ENCODE measurements around the gene C1QC. TPM values are rescaled to one million over a fixed set of nuclear protein-coding genes. Genes with fewer than 3 reads are reported as not detected.
"Not testable (repeated sequence)": the region's sequence is repeated elsewhere in the genome, so short reads cannot be mapped to it uniquely, and the experiment has no call there.

The C1QC gene
- total and polyA plus RNA-seq, 2 donors (not counting 1 experiment from before 2014, with no cell fraction given), result not detected

GRCh38 chr1:22673486-22674409 lies 30.3 kb downstream of the C1QC start:
- no peak for ATAC-seq (ENCODE audit: low read depth)
- no peak overlapping the region for H3K9ac ChIP-seq (ENCODE audit: low read length)
- ChIA-PET CTCF (no interaction called here), POLR2A (no interaction called here)
- Mint-ChIP-seq H3K9me3 (ENCODE audit: insufficient read depth) (no peaks in the 10 kb centered on the region), H3K4me3 (no peak overlapping the region), H3K27me3 (peaks cover 35% of the 10 kb centered on the region), H3K27ac (no peak overlapping the region), H3K4me1 (no peaks in the 10 kb centered on the region)
- H3K36me3 ChIP-seq (replicated peaks in 1 of 2; ENCODE audit: control extremely low read depth in 1 of 2, control insufficient read depth in 1 of 2, extremely low read depth in 1 of 2, insufficient read depth in 2 of 2, low read length in 1 of 2), result no peaks in the 10 kb centered on the region
- intact Hi-C loops (cut with micrococcal nuclease), result no loop called here
- peaks cover 0 to 30% (median 8%) of the 10 kb centered on the region in 4 experiments for H3K27me3 ChIP-seq (replicated peaks in 1 of 4; ENCODE audit: control extremely low read depth in 1 of 4, control insufficient read depth in 3 of 4, insufficient read depth in 4 of 4, low read length in 3 of 4)
- 24% methylated on average over 10 of the region's 17 CpGs for WGBS (ENCODE audit: insufficient coverage)
- no peaks in the 10 kb centered on the region for H3K79me2 ChIP-seq (ENCODE audit: control insufficient read depth, insufficient read depth, low read length)
- H3K9me3 ChIP-seq (ENCODE audit: control extremely low read depth in 1 of 3, control insufficient read depth in 2 of 3, insufficient read depth in 1 of 3, low read length in 2 of 3), result no peaks in the 10 kb centered on the region
- no peak overlapping the region for H2AFZ ChIP-seq (ENCODE audit: insufficient read depth, low read depth, low read length, poor library complexity, severe bottlenecking)
- H3K27ac ChIP-seq (ENCODE audit: low read length in 2 of 2), result no peak overlapping the region
- no peak for DNase-seq
- H4K20me1 ChIP-seq (ENCODE audit: control insufficient read depth, insufficient read depth, low read length, poor library complexity, severe bottlenecking), result no peaks in the 10 kb centered on the region
- no peak overlapping the region for H3K4me3 ChIP-seq (ENCODE audit: control extremely low read depth in 1 of 5, extremely low read depth in 1 of 5, insufficient read depth in 1 of 5, low read depth in 2 of 5, low read length in 4 of 5)
- no peak overlapping the region for H3K4me2 ChIP-seq (replicated peaks; ENCODE audit: low read depth, low read length, poor library complexity, severe bottlenecking)
- TF ChIP-seq CTCF (IDR thresholded peaks at IDR 0.05), result no peak
- TF ChIP-seq EZH2 (IDR thresholded peaks at IDR 0.05; ENCODE audit: borderline replicate concordance, insufficient read depth, low read depth, low read length, poor library complexity, severe bottlenecking), result no peak
- H3K4me1 ChIP-seq (ENCODE audit: control insufficient read depth in 2 of 2, insufficient read depth in 2 of 2, low read length in 2 of 2), result no peaks in the 10 kb centered on the region

DNA sequence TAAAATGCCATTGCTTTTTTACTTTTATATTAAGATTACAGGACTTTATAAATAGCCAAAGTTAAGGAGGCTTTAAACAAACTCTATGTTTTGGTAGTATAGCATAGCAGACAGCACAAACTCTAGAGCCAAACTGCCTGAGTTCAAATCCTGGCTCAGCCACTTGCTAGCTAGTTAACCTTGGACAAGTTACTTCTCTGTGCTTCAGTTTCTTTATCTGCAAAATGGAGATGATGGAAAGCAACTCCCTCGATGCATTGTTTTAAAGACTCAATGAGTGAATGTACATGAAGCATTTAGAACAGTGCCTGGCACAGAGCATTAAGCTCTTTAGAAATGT lies 30.9 kb downstream of the C1QC start:
- Histone ChIP-seq H4K20me1 (ENCODE audit: control insufficient read depth, insufficient read depth, low read length, poor library complexity, severe bottlenecking) (no peaks in the 10 kb centered on the region), H3K4me2 (replicated peaks; ENCODE audit: low read depth, low read length, poor library complexity, severe bottlenecking) (no peak overlapping the region), H3K27ac (ENCODE audit: low read length in 2 of 2) (no peak overlapping the region), H3K79me2 (ENCODE audit: control insufficient read depth, insufficient read depth, low read length) (no peaks in the 10 kb centered on the region), H3K36me3 (replicated peaks in 1 of 2; ENCODE audit: control extremely low read depth in 1 of 2, control insufficient read depth in 1 of 2, extremely low read depth in 1 of 2, insufficient read depth in 2 of 2, low read length in 1 of 2) (no peaks in the 10 kb centered on the region), H3K9me3 (ENCODE audit: control extremely low read depth in 1 of 3, control insufficient read depth in 2 of 3, insufficient read depth in 1 of 3, low read length in 2 of 3) (no peaks in the 10 kb centered on the region), H3K4me3 (ENCODE audit: control extremely low read depth in 1 of 5, extremely low read depth in 1 of 5, insufficient read depth in 1 of 5, low read depth in 2 of 5, low read length in 4 of 5) (no peak overlapping the region), H3K27me3 (replicated peaks in 1 of 4; ENCODE audit: control extremely low read depth in 1 of 4, control insufficient read depth in 3 of 4, insufficient read depth in 4 of 4, low read length in 3 of 4) (peaks cover 0 to 30% (median 8%) of the 10 kb centered on the region in 4 experiments), H3K4me1 (ENCODE audit: control insufficient read depth in 2 of 2, insufficient read depth in 2 of 2, low read length in 2 of 2) (no peaks in the 10 kb centered on the region), H3K9ac (ENCODE audit: low read length) (no peak overlapping the region), H2AFZ (ENCODE audit: insufficient read depth, low read depth, low read length, poor library complexity, severe bottlenecking) (no peak overlapping the region)
- POLR2A ChIA-PET, result no interaction called here
- Mint-ChIP-seq H3K9me3 (ENCODE audit: insufficient read depth) (no peaks in the 10 kb centered on the region), H3K4me3 (no peak overlapping the region), H3K27me3 (peaks cover 35% of the 10 kb centered on the region), H3K27ac (no peak overlapping the region), H3K4me1 (no peaks in the 10 kb centered on the region)
- DNase-seq (no peak), ATAC-seq (ENCODE audit: low read depth) (no peak)
- intact Hi-C loops (cut with micrococcal nuclease), result no loop called here
- WGBS (ENCODE audit: insufficient coverage), result 67% methylated on average over 1 of the region's 1 CpG
- TF ChIP-seq EZH2 (IDR thresholded peaks at IDR 0.05; ENCODE audit: borderline replicate concordance, insufficient read depth, low read depth, low read length, poor library complexity, severe bottlenecking) (no peak), CTCF (IDR thresholded peaks at IDR 0.05) (no peak)
- CTCF ChIA-PET, result no interaction called here

DNA sequence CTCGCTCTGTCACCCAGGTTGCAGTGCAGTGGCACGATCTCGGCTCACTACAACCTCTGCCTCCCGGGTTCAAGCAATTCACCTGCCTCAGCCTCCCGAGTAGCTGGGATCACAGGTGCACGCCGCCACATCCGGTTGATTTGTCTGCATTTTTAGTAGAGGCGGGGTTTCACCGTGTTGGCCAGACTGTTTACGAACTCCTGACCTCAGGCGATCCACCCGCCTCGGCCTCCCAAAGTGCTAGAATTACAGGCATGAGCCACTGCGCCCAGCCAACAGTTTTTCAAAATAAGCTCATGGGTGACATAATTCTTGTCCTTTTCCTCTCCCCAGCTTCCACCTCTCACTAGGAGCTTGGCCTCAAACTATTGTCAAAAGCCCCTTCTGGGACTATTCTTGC lies 32.7 kb downstream of the C1QC start:
- H3K4me3 Mint-ChIP-seq; H3K36me3 ChIP-seq (replicated peaks in 1 of 2; ENCODE audit: control extremely low read depth in 1 of 2, control insufficient read depth in 1 of 2, extremely low read depth in 1 of 2, insufficient read depth in 2 of 2, low read length in 1 of 2); H4K20me1 ChIP-seq (ENCODE audit: control insufficient read depth, insufficient read depth, low read length, poor library complexity, severe bottlenecking); H3K4me1 ChIP-seq (ENCODE audit: control insufficient read depth in 2 of 2, insufficient read depth in 2 of 2, low read length in 2 of 2); ATAC-seq (ENCODE audit: low read depth); H3K79me2 ChIP-seq (ENCODE audit: control insufficient read depth, insufficient read depth, low read length); H3K4me2 ChIP-seq (replicated peaks; ENCODE audit: low read depth, low read length, poor library complexity, severe bottlenecking); POLR2A ChIA-PET; H3K4me1 Mint-ChIP-seq; H3K9ac ChIP-seq (ENCODE audit: low read length); DNase-seq; H3K27ac ChIP-seq (ENCODE audit: low read length in 2 of 2); CTCF ChIA-PET; intact Hi-C loops (cut with micrococcal nuclease); H3K4me3 ChIP-seq (ENCODE audit: control extremely low read depth in 1 of 5, extremely low read depth in 1 of 5, insufficient read depth in 1 of 5, low read depth in 2 of 5, low read length in 4 of 5); H3K9me3 ChIP-seq (ENCODE audit: control extremely low read depth in 1 of 3, control insufficient read depth in 2 of 3, insufficient read depth in 1 of 3, low read length in 2 of 3); H3K9me3 Mint-ChIP-seq (ENCODE audit: insufficient read depth); H2AFZ ChIP-seq (ENCODE audit: insufficient read depth, low read depth, low read length, poor library complexity, severe bottlenecking); H3K27ac Mint-ChIP-seq: not testable (repeated sequence)
- WGBS (ENCODE audit: insufficient coverage), result 96% methylated on average over 15 of the region's 15 CpGs
- H3K27me3 Mint-ChIP-seq, result peaks cover 37% of the 10 kb centered on the region
- H3K27me3 ChIP-seq (replicated peaks in 1 of 4; ENCODE audit: control extremely low read depth in 1 of 4, control insufficient read depth in 3 of 4, insufficient read depth in 4 of 4, low read length in 3 of 4), result peaks cover 0 to 30% (median 8%) of the 10 kb centered on the region in 4 experiments

Data from B cell (primary cell).